Esophagus muscularis mucosa (tissue), 3 donors: ENCODE data around the gene PCDHB12.
"Not testable (repeated sequence)": the region's sequence is repeated elsewhere in the genome, so short reads cannot be mapped to it uniquely, and the experiment has no call there.

ENCODE experiments used
- EP300 ChIP-seq: sonication (generic); formaldehyde crosslinking; IDR thresholded peaks from one replicate; pipeline ENCODE4 v1.6.1; 2017; ENCODE audit warnings: antibody characterized with exemption
- TF ChIP-seq, protein P1 (sequence below), 3 experiments: fragments of 200-600 bp in 2 of 3; fragments of 450-650 bp in 1 of 3; sonication (generic) in 2 of 3; IDR thresholded peaks; one replicate each; pipeline ENCODE4 v1.5.1; 2017 to 2019; ENCODE audit warnings: antibody characterized with exemption in 3 of 3, mild to moderate bottlenecking in 2 of 3, moderate library complexity in 1 of 3

DNA sequence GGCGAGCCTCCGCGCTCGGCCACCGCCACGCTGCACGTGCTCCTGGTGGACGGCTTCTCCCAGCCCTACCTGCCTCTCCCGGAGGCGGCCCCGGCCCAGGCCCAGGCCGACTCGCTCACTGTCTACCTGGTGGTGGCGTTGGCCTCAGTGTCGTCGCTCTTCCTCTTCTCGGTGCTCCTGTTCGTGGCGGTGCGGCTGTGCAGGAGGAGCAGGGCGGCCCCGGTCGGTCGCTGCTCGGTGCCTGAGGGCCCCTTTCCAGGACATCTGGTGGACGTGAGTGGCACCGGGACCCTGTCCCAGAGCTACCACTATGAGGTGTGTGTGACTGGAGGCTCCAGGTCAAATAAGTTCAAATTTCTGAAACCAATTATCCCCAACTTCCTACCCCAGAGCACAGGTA lies 2.3 kb downstream of the PCDHB12 start:
- TF ChIP-seq, protein P1, sequence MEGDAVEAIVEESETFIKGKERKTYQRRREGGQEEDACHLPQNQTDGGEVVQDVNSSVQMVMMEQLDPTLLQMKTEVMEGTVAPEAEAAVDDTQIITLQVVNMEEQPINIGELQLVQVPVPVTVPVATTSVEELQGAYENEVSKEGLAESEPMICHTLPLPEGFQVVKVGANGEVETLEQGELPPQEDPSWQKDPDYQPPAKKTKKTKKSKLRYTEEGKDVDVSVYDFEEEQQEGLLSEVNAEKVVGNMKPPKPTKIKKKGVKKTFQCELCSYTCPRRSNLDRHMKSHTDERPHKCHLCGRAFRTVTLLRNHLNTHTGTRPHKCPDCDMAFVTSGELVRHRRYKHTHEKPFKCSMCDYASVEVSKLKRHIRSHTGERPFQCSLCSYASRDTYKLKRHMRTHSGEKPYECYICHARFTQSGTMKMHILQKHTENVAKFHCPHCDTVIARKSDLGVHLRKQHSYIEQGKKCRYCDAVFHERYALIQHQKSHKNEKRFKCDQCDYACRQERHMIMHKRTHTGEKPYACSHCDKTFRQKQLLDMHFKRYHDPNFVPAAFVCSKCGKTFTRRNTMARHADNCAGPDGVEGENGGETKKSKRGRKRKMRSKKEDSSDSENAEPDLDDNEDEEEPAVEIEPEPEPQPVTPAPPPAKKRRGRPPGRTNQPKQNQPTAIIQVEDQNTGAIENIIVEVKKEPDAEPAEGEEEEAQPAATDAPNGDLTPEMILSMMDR (IDR thresholded peaks at IDR 0.05) = not testable (repeated sequence)
- TF ChIP-seq EP300 = not testable (repeated sequence)
